Posterior cingulate gyrus (tissue), 11 donors: ENCODE data around the gene AZU1.
A peak's percentile ranks its signal among the peaks of the same experiment; 100 is the strongest.

Experiments used
- DNase-seq, 10 donors: peaks; one replicate each; pipeline versions ENCODE4 v3.0.0 to v3.0.0-alpha.2; 2020 to 2021; ENCODE audit warnings: mixed read lengths in 3 of 10
- intact Hi-C: fragments of 100-400 bp; cut with DNase I; formaldehyde crosslinking; loops from one replicate; pipeline ENCODE4 v1.15.1; 2023

AZU1 gene, protein sequence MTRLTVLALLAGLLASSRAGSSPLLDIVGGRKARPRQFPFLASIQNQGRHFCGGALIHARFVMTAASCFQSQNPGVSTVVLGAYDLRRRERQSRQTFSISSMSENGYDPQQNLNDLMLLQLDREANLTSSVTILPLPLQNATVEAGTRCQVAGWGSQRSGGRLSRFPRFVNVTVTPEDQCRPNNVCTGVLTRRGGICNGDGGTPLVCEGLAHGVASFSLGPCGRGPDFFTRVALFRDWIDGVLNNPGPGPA

DNA sequence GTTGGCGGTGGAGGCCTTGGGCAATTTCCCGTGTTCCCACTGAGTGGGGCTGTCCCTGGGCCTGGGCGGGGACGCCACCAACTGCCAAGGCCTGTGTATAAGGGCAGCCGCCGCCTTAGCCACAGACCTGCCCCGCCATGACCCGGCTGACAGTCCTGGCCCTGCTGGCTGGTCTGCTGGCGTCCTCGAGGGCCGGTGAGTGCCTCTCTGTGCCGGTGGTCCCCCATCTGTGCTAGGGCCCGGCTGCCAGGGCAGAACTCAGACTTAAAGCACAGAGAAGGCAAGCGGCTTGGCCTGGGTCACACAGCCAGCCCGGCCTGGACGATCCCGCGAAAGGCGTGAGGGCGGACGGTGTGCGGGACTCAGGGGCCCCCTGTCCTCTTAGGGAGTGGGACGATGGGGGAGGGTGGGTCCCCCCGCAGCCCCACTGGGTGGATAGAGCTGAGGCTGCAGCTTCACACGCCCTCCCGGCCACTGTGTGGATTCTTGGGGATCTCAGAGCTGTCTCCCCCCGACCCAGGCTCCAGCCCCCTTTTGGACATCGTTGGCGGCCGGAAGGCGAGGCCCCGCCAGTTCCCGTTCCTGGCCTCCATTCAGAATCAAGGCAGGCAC lies at the start of gene AZU1:
AZU1 (plus strand) TSS at position 128 of the 612 bp plus-strand sequence; CDS start at position 138, 10 bp downstream.
- intact Hi-C loops = no loop called here
- peak in 1 of 10 donors; percentile 81 for DNase-seq

DNA sequence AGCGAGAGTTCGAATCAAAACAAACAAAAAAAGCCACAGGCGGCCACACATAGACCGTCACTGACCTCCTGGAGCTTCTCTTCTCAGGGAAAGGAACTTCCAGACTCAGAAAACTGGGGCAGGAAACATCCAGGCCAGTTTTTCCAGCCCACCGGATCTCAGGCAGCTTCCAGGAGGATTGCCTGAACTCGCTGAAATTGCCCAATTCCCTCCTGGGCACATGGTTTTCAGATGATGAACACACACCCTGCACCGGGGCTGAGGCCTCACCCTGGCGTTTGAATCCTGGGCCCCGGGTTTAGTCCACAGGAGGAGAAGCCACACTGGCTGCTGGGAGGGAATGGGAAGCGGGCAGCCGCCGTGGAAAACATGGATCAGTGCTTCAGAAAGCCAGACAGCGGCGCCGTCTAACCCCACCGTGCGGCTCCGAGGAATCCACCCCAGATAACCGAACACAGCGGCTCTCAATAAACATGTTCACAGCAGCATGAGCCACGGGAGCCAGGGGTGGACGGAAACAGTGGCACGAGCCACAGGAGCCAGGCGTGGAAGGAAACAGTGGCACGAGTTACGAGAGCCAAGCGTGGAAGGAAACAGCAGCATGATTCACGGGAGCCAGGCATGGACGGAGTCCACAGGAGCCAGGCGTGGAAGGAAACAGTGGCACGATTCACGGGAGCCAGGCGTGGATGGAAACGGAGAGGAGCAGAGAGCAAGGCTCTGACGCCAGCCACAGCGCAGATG lies 48.6 kb upstream of the AZU1 start:
- peak in 1 of 10 donors; percentile 35 for DNase-seq
- intact Hi-C loops = no loop called here

DNA sequence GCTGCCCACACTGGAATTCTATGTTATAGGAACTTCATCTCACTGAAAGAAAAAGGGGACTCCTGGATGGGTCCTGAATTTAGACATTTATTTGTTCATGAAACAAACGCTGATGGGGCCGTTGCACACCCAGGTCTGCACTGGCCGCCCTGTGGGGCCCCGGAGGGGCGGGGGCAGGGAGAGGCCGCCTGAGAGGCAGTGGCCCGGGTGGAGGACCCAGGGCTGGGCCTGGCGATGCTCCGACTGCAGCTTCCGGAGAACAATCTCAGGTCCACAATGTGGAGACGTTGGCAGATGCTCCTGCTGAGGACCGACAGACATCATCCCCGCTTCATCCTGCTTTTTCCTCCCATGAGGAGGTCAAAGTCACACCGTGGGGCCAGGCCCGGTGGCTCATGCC lies 46.7 kb upstream of the AZU1 start:
- DNase-seq = no peak
- intact Hi-C loops = no loop called here

DNA sequence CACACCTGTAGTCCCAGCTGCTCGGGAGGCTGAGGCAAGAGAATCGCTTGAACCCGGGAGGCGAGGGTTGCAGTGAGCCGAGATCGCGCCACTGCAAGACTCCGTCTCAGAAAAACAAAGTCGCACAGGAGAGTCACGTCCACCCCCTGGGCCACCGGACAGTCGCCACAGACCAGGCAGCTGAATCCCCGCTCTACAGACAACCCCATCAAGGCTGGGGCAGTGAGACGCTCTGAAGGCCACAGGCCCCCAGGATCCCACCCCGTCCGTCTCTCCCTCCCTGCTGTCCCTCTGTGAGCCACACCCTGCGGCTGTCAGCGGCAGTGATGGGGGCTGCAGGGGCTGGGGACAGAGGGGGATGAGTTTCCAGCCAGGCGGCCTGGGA lies 45.8 kb upstream of the AZU1 start:
- intact Hi-C loops = no loop called here
- DNase-seq = no peak

DNA sequence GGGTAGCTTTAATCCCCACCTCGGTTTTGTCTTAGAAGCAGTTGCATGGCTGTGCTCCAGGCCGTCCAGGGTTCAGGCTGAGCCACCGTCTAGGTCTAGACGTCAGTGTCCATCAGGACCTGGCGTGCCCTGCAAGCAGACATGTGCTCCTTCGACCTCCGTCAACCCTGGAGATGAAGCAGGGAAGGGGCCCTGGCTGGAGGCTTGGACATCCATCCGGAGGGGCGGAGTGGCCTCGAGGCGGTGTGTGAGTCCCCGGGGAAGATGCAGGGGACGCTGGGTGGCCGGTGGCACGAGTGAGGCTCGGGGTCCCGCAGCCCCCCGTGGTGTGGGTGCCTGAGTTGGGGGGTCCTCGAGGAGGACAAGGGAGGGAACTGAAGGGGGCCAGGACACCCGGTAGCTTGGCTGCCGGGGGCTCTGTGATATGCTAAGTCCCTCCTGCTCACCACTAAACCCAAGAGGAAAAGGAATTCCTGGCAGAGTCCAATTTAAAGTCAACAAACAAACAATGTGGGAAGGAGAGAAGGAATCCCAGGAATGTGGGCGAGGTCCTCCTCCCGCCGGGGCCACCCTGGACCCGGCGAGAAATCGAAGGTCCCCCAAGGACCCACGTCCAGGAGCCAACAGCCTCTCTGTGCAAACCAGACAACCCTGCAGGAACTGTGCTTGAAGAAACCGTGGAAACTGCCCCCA lies 45.3 kb upstream of the AZU1 start:
- no peak for DNase-seq
- intact Hi-C loops = no loop called here

DNA sequence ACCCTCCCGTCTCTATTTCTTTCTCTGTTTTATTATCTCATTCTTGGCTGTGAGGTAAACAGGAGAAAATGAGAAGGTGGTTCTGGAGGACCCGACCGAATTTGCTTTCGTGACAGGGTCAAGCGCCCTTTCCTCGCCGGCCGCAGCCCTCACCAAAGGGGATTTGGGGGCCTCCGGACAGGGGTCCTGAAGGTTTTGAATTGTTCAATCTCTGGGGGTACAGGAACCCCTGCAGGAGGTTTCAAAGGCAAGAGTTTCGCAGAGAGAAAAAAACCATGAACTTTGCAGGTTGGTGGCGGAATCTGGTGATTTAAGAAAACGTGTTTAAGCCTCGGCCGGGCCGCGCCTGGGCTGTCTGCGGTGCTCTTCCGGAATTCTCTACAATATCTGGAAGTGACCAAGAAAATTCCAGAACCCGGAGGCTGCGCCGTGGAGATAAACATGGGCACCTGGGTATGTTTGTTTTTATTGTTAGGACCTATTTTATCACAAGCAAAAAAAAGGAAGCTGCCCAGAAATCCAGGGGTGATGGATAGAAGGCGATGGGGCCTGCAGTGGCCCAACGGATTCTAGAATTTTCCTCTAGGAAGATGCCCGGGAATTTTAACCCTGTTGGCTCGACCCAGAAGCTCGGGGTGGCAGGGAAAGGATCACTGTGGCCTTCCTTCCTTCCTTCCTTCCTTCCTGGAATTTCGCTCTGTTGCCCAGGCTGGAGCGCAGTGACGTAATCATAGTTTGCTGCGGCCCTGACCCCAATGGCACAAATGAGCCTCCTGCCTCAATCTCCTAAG lies 44.6 kb upstream of the AZU1 start:
- intact Hi-C loops = no loop called here
- DNase-seq = no peak

DNA sequence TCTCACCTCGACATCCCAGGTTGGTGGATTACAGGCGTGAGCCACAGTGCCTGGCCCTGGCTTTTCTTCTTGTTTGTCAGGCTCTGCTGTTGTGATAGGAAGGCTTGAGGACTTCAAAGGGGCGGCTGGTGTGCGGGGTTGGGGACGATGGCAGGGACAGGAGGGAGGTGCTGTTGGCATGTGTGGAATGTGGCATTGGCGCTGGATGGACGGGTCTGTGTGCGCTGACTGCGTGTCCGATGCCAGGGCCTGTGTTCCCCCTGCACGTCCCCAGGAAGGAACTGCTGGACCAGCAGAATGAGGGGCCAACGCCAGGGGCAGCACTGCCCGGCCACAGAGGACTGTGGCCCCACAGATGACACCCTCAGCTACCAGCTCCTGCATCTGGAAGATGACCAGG lies 43.1 kb upstream of the AZU1 start:
- no peak for DNase-seq
- intact Hi-C loops = no loop called here

DNA sequence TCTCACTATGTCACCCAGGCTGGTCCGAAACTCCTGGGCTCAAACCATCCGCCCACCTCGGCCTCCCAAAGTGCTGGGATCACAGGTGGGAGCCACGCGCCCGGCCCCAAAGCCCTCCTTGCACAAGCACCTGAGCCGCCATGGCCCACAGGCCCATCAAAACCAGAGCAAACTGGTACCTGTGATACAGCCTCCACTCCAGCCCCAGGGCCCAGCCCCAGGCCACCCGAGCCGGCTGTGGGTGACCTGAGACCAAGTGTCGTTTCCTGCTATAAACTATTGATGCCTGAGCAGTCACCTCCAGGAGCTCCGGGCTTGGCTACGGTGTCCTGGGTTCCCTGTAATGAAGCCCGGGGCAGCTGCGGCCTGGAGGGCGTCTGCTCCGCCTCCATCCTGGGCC lies 40.1 kb upstream of the AZU1 start:
- intact Hi-C loops = no loop called here
- DNase-seq = no peak

DNA sequence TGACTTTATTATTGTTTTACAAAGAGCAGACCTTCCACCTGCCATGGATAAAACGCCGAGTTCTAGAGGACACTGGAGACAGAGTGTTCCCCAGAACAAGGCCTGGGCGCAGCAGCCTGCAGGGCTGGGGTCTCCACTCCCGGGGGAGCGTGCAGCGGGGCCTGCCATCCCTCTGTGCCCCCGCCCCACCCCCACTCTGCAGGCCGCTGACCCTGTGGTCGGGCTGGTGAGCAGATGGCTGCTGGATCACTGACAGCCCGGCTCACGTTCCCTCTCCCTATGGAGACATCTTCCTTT lies 39.0 kb upstream of the AZU1 start:
- no peak for DNase-seq
- intact Hi-C loops = no loop called here

DNA sequence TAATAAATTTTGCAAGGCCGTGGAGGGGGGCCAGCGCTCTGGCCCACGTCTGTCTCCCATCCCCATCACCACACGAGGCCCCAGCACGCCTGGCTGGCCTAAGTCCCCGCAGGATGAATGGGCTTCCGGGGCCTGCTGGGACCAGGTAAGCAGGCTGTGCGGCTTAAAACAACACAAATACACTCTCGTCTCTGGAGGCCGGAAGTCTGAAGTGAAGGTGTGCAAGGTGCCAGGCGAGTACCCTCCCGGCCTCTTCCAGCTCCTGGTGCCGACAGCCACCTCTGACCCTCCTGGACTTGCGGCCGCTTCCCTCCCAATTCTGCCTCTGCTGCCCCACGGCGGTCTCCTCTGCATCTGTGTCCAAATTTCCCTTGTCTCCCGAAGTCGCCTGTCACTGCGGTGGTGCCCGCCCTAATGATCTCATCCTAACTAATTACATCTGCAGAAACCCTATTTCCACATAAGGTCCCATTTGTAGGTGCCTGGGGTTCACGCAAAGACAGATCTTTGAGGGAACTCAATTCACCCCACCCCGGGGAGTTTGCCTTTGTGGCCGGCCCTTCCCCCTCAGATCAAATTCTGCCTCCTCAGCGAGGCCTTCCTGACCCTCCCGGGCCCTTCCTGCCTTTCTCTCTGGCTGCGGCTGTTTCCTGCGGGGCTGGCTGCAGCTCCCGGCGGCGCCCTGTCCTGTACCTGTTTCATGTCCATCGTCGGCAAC lies 38.5 kb upstream of the AZU1 start:
- DNase-seq = no peak

DNA sequence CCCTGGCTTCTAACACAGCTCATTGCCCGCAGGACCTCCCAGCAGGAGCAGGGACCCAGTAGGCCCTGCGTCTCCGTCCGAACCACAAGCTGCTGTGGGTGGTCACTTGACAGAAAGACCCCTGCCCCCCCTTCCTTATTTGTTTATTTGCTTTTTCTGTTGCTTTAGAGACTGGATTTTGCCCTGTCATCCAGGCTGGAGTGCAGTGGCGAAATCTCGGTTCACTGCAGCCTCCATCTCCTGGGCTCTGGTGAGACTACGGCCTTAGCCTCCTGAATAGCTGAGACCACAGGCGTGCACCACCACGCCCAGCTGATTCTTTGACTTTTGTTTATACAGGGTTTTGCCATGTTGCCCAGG lies 38.0 kb upstream of the AZU1 start:
- intact Hi-C loops = loop anchor here (10.0 kb wide), 1 partner anchor 125 kb away; the partner anchor contains the start of gene RNF126
- no peak for DNase-seq

More for the DNA sequence above, 38.5 kb upstream of the AZU1 start:
- intact Hi-C loops = no loop called here

DNA sequence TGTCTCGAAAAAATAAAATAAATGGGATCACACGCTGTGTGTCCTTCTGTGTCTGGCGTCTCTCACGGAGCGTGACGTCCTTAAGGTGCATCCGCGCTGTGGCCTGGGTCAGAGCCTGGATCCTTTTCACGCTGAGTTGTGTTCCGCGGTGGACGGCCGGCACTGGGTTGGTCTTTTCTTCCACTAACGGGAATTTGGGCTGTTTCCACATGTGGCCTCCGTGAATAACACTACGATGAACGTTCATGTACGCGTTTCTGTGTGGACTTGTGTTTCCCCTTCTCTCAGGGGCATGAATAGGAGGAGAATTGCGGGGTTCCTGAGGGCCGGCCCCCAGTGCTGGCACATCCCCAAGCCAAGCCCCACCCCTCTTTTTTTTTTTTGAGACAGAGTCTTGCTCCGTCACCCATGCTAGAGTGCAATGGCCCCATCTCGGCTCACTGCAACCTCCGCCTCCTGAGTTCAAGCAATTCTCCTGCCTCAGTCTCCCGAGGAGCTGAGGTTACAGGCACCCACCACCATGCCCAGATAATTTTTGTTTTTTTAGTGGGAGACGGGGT lies 36.5 kb upstream of the AZU1 start:
- no peak for DNase-seq
- intact Hi-C loops = loop anchor here (10.0 kb wide), 1 partner anchor 126 kb away; the partner anchor contains the start of gene RNF126

DNA sequence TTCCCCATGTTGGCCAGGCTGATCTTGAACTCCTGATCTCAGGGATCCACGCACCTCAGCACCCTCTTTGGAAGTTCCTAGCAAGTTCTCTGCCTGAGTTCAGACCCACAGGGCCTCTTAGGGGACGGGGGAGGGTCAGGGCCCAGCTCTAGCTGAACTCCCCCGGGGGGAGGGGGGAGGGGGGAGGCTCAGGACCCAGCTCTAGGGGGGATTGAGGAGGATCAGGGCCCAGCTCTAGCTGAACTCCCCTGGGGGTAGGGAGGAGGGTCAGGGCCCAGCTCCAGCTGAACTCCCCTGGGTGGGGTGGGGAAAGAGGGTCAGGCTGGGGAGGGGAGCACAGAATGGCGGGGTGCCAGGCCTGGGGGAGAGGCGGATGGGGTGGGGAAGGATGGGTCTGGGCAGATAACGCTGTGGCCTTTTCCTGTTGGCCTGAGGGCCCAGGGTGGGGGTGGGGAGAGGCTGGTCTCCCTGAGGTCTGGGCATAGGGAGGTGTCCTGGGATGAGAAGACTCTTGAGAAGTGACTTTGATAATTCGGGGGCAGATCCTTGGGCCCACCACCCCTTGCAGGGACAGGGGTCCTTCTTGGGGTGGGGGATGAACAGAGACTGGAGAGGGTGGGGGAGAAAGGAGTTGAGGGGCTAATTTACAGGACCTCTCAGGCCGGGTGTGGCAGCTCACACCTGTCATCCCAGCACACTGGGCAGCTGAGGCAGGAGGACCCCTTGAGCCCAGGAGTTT lies 35.9 kb upstream of the AZU1 start:
- intact Hi-C loops = loop anchor here (10.0 kb wide), 1 partner anchor 127 kb away; the partner anchor contains the start of gene RNF126
- no peak for DNase-seq

DNA sequence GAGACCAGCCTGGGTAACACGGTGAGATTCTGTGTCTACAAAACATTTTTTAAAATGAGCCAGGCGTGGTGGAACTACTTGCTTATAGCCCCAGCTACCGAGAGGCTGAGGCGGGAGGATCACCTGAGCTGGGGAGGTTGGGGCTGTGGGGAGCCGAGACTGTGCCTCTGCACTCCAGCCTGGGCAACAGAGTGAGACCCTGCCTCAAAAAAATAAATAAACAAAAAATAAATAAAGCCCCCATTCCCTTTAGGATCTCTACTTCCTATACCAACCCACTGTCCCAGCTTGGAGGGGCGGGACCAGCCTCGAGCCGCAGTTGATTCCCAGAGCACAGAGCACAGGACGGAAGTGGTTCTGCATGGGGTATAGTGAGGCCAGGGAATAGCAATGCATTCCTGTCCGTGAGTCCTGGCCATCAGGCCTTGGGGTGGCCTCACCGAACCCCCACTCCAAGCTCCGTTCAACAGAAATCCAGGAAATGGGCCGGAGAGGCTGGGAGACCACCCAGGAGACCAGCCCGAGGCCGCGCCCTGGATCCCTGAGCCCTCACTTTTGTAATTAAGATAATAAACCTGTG lies 35.2 kb upstream of the AZU1 start:
- intact Hi-C loops = loop anchor here (10.0 kb wide), 1 partner anchor 128 kb away; the partner anchor contains the start of gene RNF126
- DNase-seq = no peak

DNA sequence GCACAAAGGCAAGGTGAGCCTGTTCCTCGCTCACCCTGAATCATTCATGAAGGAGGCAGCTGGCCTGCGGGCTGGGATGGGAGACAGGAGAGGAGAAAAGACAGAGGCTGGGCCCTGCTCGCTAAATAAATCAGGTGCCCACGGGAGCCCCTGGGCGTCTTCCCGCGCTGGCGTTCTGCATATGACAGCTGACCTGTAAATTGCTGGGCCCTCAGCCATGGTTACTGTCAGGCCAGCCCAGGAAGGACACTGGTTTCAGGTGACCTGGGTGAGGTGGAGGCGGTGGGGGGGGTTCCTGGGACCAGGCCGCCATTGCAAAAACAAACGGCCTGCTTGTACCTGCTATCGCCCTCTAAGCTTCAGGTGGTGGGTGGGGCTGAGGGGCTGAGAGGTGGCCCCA lies 33.8 kb upstream of the AZU1 start:
- intact Hi-C loops = loop anchor here (10.0 kb wide), 1 partner anchor 129 kb away; the partner anchor contains the start of gene RNF126
- no peak for DNase-seq

DNA sequence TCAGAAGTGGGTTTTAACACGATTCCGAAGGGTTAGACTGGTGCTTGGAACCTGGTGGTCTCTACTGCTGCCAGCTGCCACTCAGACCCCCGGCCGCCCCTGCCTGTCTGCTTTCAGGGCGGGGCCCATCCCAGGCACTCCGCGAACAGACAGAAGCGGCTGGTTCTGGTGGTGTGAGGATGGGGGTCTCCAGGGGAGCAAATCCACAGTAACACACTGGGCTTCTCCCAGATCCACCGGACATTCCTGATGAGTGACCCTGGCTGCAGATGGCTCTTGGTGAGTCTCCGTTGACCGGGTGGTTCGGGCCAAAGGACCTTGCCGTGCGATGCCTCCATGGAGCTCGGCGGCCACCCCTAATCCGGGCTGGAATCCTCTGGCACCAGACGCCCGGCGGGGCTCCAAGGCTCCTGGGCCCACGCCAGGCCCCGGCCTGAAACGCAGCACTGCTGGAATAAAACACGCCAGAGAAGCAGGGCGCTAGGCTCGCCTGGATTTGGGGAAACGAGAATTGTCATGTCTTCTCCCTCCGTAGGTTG lies 32.5 kb upstream of the AZU1 start:
- intact Hi-C loops = loop anchor here (10.0 kb wide), 1 partner anchor 130 kb away; the partner anchor contains the start of gene RNF126
- no peak for DNase-seq

DNA sequence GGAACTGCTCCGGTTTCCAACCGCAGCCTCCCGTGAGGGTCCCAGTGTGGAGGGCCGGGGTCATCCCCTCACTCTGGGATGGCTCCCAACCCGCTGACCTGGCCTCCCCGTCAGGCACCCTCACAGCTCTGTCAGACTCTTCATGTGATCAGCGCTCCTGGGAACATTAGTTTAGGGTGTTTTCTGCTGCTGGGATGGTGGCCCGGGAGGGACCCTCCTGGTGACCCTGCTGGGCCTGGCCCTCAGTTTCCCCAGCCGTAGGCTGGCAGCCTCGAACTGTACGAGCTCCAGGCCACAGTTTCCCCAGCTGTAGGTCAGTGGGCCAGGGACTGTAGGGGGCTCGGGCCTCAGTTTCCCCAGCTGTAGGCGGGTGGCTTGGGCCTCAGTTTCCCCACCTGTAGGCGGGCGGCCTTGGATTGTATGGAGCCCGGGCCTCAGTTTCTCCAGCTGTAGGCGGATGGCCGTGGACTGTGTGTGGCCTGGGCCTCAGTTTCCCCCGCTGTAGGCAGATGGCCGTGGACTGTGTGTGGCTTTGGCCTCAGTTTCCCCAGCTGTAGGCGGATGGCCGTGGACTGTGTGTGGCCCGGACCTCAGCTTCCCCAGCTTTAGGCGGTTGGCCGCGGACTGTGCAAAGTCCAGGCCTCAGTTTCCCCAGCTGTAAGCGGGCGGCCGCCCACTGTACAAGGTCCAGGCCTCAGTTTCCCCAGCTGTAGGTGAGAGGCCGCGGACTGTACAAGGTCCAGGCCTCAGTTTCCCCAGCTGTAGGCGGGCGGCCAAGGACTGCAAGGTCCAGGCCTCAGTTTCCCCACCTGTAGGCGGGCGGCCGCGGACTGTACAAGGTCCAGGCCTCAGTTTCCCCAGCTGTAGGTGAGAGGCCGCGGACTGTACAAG lies 31.7 kb upstream of the AZU1 start:
- DNase-seq = no peak
- intact Hi-C loops = loop anchor here (10.0 kb wide), 1 partner anchor 131 kb away; the partner anchor contains the start of gene RNF126
